Gastrocnemius medialis (tissue), 4 donors: ENCODE results near the gene KHK. TPM values are rescaled to one million over a fixed set of nuclear protein-coding genes. Genes with fewer than 3 reads are reported as not detected.

Source experiments
- ATAC-seq, 2 donors: fragments of 150-250 bp; one replicate each; pipeline ENCODE4 v1.9.1; 2016
- DNase-seq, 2 donors: peaks; one replicate each; pipeline ENCODE4 v3.0.0-alpha.2; 2019
- H3K27ac ChIP-seq, 4 donors: fragments of 200-600 bp; sonication (generic); 1 replicate in 1 of 4; 2 replicates in 3 of 4; pipeline ENCODE4 v1.5.1; 2016 to 2018; ENCODE audit warnings: mild to moderate bottlenecking in 2 of 4, moderate library complexity in 1 of 4
- H3K27me3 ChIP-seq, 3 donors: fragments of 200-600 bp; sonication (generic) in 2 of 3; 1 replicate in 1 of 3; 2 replicates in 2 of 3; pipeline versions ENCODE4 v1.5.1 to v1.6.0; 2016 to 2019; ENCODE audit warnings: mild to moderate bottlenecking in 1 of 3, moderate library complexity in 1 of 3
- H3K36me3 ChIP-seq, 2 donors: fragments of 200-600 bp; sonication (generic) in 1 of 2; one replicate each; pipeline ENCODE4 v1.5.1; 2017 to 2018
- H3K4me1 ChIP-seq, 2 donors: fragments of 200-600 bp; sonication (generic) in 1 of 2; one replicate each; pipeline ENCODE4 v1.5.1; 2016 to 2017; ENCODE audit warnings: mild to moderate bottlenecking in 2 of 2
- H3K4me3 ChIP-seq, 4 donors: fragments of 200-600 bp; sonication (generic) in 3 of 4; 1 replicate in 1 of 4; 2 replicates in 3 of 4; pipeline ENCODE4 v1.5.1; 2016 to 2019; ENCODE audit warnings: mild to moderate bottlenecking in 2 of 4
- H3K9me3 ChIP-seq, 3 donors: fragments of 200-600 bp; sonication (generic) in 2 of 3; 1 replicate in 1 of 3; 2 replicates in 2 of 3; pipeline ENCODE4 v1.5.1; 2016 to 2019
- CTCF ChIP-seq, 5 experiments: fragments of 450-650 bp in 3 of 5; fragments of 200-600 bp in 2 of 5; sonication (generic) in 2 of 5; IDR thresholded peaks in 4 of 5; conservative IDR thresholded peaks in 1 of 5; 1 replicate in 4 of 5; 2 replicates in 1 of 5; pipeline ENCODE4 v1.5.1; 2016 to 2019; ENCODE audit warnings: antibody characterized with exemption in 5 of 5, mild to moderate bottlenecking in 3 of 5, moderate library complexity in 3 of 5
- POLR2A ChIP-seq, 2 donors: fragments of 450-650 bp; IDR thresholded peaks; one replicate each; pipeline ENCODE4 v1.6.1; 2017; ENCODE audit warnings: antibody characterized with exemption in 2 of 2, mild to moderate bottlenecking in 2 of 2, moderate library complexity in 2 of 2
- in situ Hi-C, 4 donors: fragments of 200-750 bp; cut with MboI; loops; one replicate each; pipeline versions ENCODE4 v1.15.0 to v1.8.0; 2017; ENCODE audit warnings: low sequenced_read_pairs in 4 of 4
- intact Hi-C: fragments of 100-400 bp; cut with DNase I; formaldehyde crosslinking; loops from one replicate; pipeline ENCODE4 v1.15.1; 2023; ENCODE audit warnings: low total_unique reads
- total RNA-seq, 4 donors: library from RNA; depleted of rRNA; stranded (reverse); fragments of >200 nt; gene quantifications; one replicate each; pipeline versions ENCODE4 v1.1.0 to v1.2.3, GENCODE V29; 2016

The KHK gene
- total RNA-seq, result 1 to 10 TPM in 2 of 4 donors, under 1 TPM in 1, not detected in 1; 0.91 to 5.4 (median 1.3) TPM

GRCh38 chr2:27086724-27087593 lies at the start of gene KHK:
KHK (plus strand) TSS chr2:27086772; CDS start chr2:27087260, 488 bp downstream.
- Histone ChIP-seq H3K36me3 (no peaks in the 10 kb centered on the region), H3K9me3 (no peaks in the 10 kb centered on the region), H3K4me1 (peaks cover 19 to 34% of the 10 kb centered on the region in 2 donors), H3K27ac (peak within 1 kb of the TSS; percentile 88 to 97 (median 94)), H3K27me3 (no peaks in the 10 kb centered on the region), H3K4me3 (peak within 1 kb of the TSS; percentile 70 to 95 (median 86))
- TF ChIP-seq CTCF (IDR thresholded peaks at IDR 0.05 in 4 of 5, conservative IDR thresholded peaks at IDR 0.05 in 1 of 5) (no peak), POLR2A (IDR thresholded peaks at IDR 0.05) (no peak)
- ATAC-seq (no peak), DNase-seq (peak in 1 of 2 donors; percentile 41)
- intact Hi-C loops (loop anchor here (1.0 to 10.0 kb wide), 5 partner anchors 16 to 288 kb away; partner anchors contain the start of genes ATRAID, EIF2B4, OST4 and SLC5A6), in situ Hi-C loops (loop anchor here (5.0 to 10.0 kb wide), 3 partner anchors 52 to 122 kb away; partner anchors contain the start of genes TMEM214 (in 3 of the 4) and MAPRE3 (in 1 of the 4))

- in situ Hi-C loops (loop anchor here in 3 of 4 donors (10.0 kb wide), 1 partner anchor 47 kb away; the partner anchor contains the start of gene KHK (in 3 of the 3)), intact Hi-C loops (no loop called here)
- ATAC-seq (no peak), DNase-seq (no peak)
- H3K36me3 ChIP-seq, result peaks cover 0 to 69% of the 10 kb centered on the region in 2 donors
- H3K4me1 ChIP-seq, result peaks cover 25 to 26% of the 10 kb centered on the region in 2 donors
- H3K4me3 ChIP-seq, result no peak overlapping the region
- H3K9me3 ChIP-seq, result no peaks in the 10 kb centered on the region
- TF ChIP-seq CTCF (IDR thresholded peaks at IDR 0.05 in 4 of 5, conservative IDR thresholded peaks at IDR 0.05 in 1 of 5) (no peak), POLR2A (IDR thresholded peaks at IDR 0.05) (no peak)
- no peak overlapping the region for H3K27ac ChIP-seq
- H3K27me3 ChIP-seq, result no peaks in the 10 kb centered on the region
These were observed 48.6 kb upstream of the KHK start for GRCh38 chr2:27038012-27038411.

GRCh38 chr2:27038631-27039339 lies 47.8 kb upstream of the KHK start:
- Histone ChIP-seq H3K4me3 (no peak overlapping the region), H3K27me3 (no peaks in the 10 kb centered on the region), H3K27ac (no peak overlapping the region), H3K9me3 (no peaks in the 10 kb centered on the region), H3K36me3 (peaks cover 0 to 69% of the 10 kb centered on the region in 2 donors), H3K4me1 (peaks cover 18 to 21% of the 10 kb centered on the region in 2 donors)
- in situ Hi-C loops (loop anchor here in 3 of 4 donors (10.0 kb wide), 1 partner anchor 46 kb away; the partner anchor contains the start of gene KHK (in 3 of the 3)), intact Hi-C loops (no loop called here)
- DNase-seq (no peak), ATAC-seq (no peak)
- no peak for TF ChIP-seq POLR2A (IDR thresholded peaks at IDR 0.05)

- DNase-seq (no peak), ATAC-seq (no peak)
- intact Hi-C loops (no loop called here), in situ Hi-C loops (loop anchor here in 3 of 4 donors (10.0 kb wide), 1 partner anchor 45 kb away; the partner anchor contains the start of gene KHK (in 3 of the 3))
- Histone ChIP-seq H3K27ac (no peak overlapping the region), H3K9me3 (no peaks in the 10 kb centered on the region), H3K36me3 (peaks cover 0 to 69% of the 10 kb centered on the region in 2 donors), H3K4me3 (no peak overlapping the region), H3K27me3 (no peaks in the 10 kb centered on the region), H3K4me1 (peaks cover 12 to 15% of the 10 kb centered on the region in 2 donors)
- TF ChIP-seq POLR2A (IDR thresholded peaks at IDR 0.05), result no peak
- no peak for TF ChIP-seq CTCF (IDR thresholded peaks at IDR 0.05 in 4 of 5, conservative IDR thresholded peaks at IDR 0.05 in 1 of 5)
These were observed 47.1 kb upstream of the KHK start for GRCh38 chr2:27039426-27039825.
